ENCODE measurements around the gene CTTNBP2NL.

DNA sequence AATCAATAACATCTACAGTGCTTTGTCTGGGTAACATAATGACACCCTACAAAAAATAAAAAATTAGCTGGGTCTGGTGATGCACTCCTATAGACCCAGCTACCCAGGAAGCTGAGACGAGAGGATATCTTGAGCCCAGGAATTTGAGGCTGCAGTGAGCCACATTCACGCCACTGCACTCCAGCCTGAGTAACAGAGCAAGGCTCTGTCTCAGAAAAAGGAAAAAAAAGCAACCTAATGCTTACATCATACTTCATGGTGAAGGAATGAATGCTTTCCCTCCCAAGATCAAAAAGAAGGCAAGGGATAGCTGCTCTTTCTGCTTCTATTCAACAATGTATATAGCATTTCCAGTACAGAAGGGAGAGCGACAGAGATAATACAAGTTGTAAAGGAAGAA, 24.2 kb upstream of the CTTNBP2NL start:
- TF ChIP-seq, protein P1, sequence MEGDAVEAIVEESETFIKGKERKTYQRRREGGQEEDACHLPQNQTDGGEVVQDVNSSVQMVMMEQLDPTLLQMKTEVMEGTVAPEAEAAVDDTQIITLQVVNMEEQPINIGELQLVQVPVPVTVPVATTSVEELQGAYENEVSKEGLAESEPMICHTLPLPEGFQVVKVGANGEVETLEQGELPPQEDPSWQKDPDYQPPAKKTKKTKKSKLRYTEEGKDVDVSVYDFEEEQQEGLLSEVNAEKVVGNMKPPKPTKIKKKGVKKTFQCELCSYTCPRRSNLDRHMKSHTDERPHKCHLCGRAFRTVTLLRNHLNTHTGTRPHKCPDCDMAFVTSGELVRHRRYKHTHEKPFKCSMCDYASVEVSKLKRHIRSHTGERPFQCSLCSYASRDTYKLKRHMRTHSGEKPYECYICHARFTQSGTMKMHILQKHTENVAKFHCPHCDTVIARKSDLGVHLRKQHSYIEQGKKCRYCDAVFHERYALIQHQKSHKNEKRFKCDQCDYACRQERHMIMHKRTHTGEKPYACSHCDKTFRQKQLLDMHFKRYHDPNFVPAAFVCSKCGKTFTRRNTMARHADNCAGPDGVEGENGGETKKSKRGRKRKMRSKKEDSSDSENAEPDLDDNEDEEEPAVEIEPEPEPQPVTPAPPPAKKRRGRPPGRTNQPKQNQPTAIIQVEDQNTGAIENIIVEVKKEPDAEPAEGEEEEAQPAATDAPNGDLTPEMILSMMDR (IDR thresholded peaks at IDR 0.05), result no peak
- TF ChIP-seq POLR2A (IDR thresholded peaks at IDR 0.05), result no peak

Data from testis (tissue), 2 donors.